GM12878 (cell line): ENCODE measurements around the gene KCNH5. TPM values are rescaled to one million over a fixed set of nuclear protein-coding genes. Genes with fewer than 3 reads are reported as not detected.

Source experiments
- ATAC-seq: fragments of 200-7000 bp; cut with Tn5 transposase; 3 replicates; pipeline ENCODE4 v1.9.1; 2020; ENCODE audit warnings: mild to moderate bottlenecking, moderate library complexity
- BruUV-seq: library from RNA; stranded (reverse); fragments of 400-500 nt; replicated peaks from 2 replicates; lab custom pipeline; 2021; lab: Mats Ljungman, UMichigan
- CTCF ChIA-PET: fragments of 300-600 bp; sonication (Branson Sonifier 250); formaldehyde crosslinking; extraction: SDS; loops from one replicate; lab custom pipeline; 2021; ENCODE audit warnings: inconsistent platforms; lab: Yijun Ruan, JAX
- POLR2A ChIA-PET: fragments of 350-600 bp; formaldehyde crosslinking; extraction: SDS; loops from one replicate; lab custom pipeline; 2021; ENCODE audit warnings: inconsistent platforms; lab: Charles Lee
- RAD21 ChIA-PET: fragments of 300-600 bp; sonication (Branson Sonifier 250); formaldehyde crosslinking; loops from one replicate; lab custom pipeline; 2023; ENCODE audit warnings: antibody characterized with exemption; ENCODE audit not compliant: unreplicated experiment; lab: Charles Lee
- SMC1A ChIA-PET: fragments of 300-600 bp; sonication (Branson Sonifier 250); formaldehyde crosslinking; loops from one replicate; lab custom pipeline; 2023; ENCODE audit not compliant: unreplicated experiment, uncharacterized antibody; lab: Charles Lee
- DNase-seq: peaks from one replicate; pipeline ENCODE4 v3.0.0-alpha.2; 2011; ENCODE audit warnings: low read depth, low spot score
- FAIRE-seq: peaks from 3 replicates; lab custom pipeline; 2011; peaks lifted over from hg19 to GRCh38; lab: Jason Lieb, UNC
- H2AFZ ChIP-seq: 2 replicates; pipeline ENCODE4 v1.6.0; 2011; ENCODE audit warnings: low read depth, low read length, control low read depth; ENCODE audit not compliant: control insufficient read depth
- H3K27ac ChIP-seq: 2 replicates; pipeline ENCODE4 v1.5.1; 2011; ENCODE audit warnings: control low read depth; ENCODE audit not compliant: control insufficient read depth, insufficient read depth
- H3K27me3 ChIP-seq, 2 experiments: replicated peaks in 1 of 2; 2 replicates each; pipeline versions ENCODE4 v1.6.0 to v1.6.1; 2011; ENCODE audit warnings: low read length in 1 of 2; ENCODE audit not compliant: control insufficient read depth in 2 of 2, insufficient read depth in 2 of 2
- H3K36me3 ChIP-seq, 2 experiments: 2 replicates each; pipeline ENCODE4 v1.5.1; 2011; ENCODE audit warnings: low read length in 1 of 2; ENCODE audit not compliant: control insufficient read depth in 2 of 2, insufficient read depth in 2 of 2
- H3K4me1 ChIP-seq: 2 replicates; pipeline ENCODE4 v1.6.1; 2011; ENCODE audit warnings: mild to moderate bottlenecking, low read length, moderate library complexity, mixed read lengths; ENCODE audit not compliant: control insufficient read depth, insufficient read depth
- H3K4me2 ChIP-seq: 2 replicates; pipeline ENCODE4 v1.6.0; 2011; ENCODE audit warnings: control low read depth; ENCODE audit not compliant: control insufficient read depth, insufficient read depth
- H3K4me3 ChIP-seq: fragments of 200-600 bp; sonication (generic); 2 replicates; pipeline ENCODE4 v1.5.1; 2016
- H3K79me2 ChIP-seq: 2 replicates; pipeline ENCODE4 v1.6.0; 2011; ENCODE audit warnings: low read length; ENCODE audit not compliant: control insufficient read depth, insufficient read depth
- H3K9ac ChIP-seq: 2 replicates; pipeline ENCODE4 v1.8.0; 2011; ENCODE audit warnings: low read length, control low read depth, mixed read lengths; ENCODE audit not compliant: control insufficient read depth, insufficient read depth
- H3K9me3 ChIP-seq: replicated peaks from 3 replicates; pipeline ENCODE4 v1.5.1; 2011; ENCODE audit warnings: mild to moderate bottlenecking, low read length; ENCODE audit not compliant: control insufficient read depth, insufficient read depth
- H4K20me1 ChIP-seq: 2 replicates; pipeline ENCODE4 v1.6.0; 2011; ENCODE audit not compliant: control insufficient read depth, insufficient read depth
- BACH1 ChIP-seq: fragments of 450-650 bp; IDR thresholded peaks from 2 replicates; pipeline ENCODE4 v1.6.1; 2017; ENCODE audit warnings: mild to moderate bottlenecking, borderline replicate concordance
- CEBPB ChIP-seq, 2 experiments: fragments of 150-350 bp in 1 of 2; IDR thresholded peaks; 2 replicates each; pipeline ENCODE4 v1.6.1; 2012 to 2014; ENCODE audit warnings: low read depth in 2 of 2, low read length in 2 of 2, borderline replicate concordance in 1 of 2, inconsistent platforms in 1 of 2
- CTCF ChIP-seq, 3 experiments: IDR thresholded peaks in 2 of 3; conservative IDR thresholded peaks in 1 of 3; 2 replicates each; pipeline ENCODE4 v1.5.1; 2011; ENCODE audit warnings: low read depth in 3 of 3, low read length in 3 of 3, mild to moderate bottlenecking in 3 of 3, control low read depth in 2 of 3, moderate library complexity in 2 of 3, inconsistent platforms in 1 of 3, mixed read lengths in 1 of 3; ENCODE audit not compliant: control insufficient read depth in 2 of 3, insufficient read depth in 1 of 3; ENCODE audit errors: extremely low read depth in 1 of 3
- MYC ChIP-seq: IDR thresholded peaks from 2 replicates; pipeline ENCODE4 v1.6.1; 2011; ENCODE audit warnings: mild to moderate bottlenecking, low read length, moderate library complexity, inconsistent platforms; ENCODE audit not compliant: insufficient read depth, insufficient replicate concordance, insufficient read length, severe bottlenecking
- POLR2A ChIP-seq: IDR thresholded peaks from 2 replicates; pipeline ENCODE4 v1.6.1; 2011; ENCODE audit warnings: low read depth, mild to moderate bottlenecking, low read length
- PRDM15 ChIP-seq: fragments of 450-650 bp; formaldehyde crosslinking; IDR thresholded peaks from 2 replicates; pipeline ENCODE4 v1.4.0; 2020; ENCODE audit warnings: mild to moderate bottlenecking, moderate library complexity
- RBBP5 ChIP-seq: fragments of 200-600 bp; sonication (generic); conservative IDR thresholded peaks from 2 replicates; pipeline ENCODE4 v1.6.1; 2016
- WGBS: methylation state at CpG from one replicate; pipeline ENCODE4 v1.1.6; 2016; ENCODE audit warnings: low lambda C conversion rate; ENCODE audit not compliant: insufficient replicate concordance, insufficient coverage; ENCODE audit errors: missing lambda C conversion rate; 5-methylcytosine and 5-hydroxymethylcytosine counted together
- in situ Hi-C: fragments of 300-500 bp; cut with MboI; formaldehyde crosslinking; loops from 9 replicates; pipeline ENCODE4 v1.14.3; 2018; ENCODE audit warnings: mixed read lengths
- intact Hi-C: fragments of 100-400 bp; cut with micrococcal nuclease; formaldehyde crosslinking; loops from one replicate; pipeline ENCODE4 v1.14.2; 2022; ENCODE audit not compliant: unreplicated experiment
- polyA plus RNA-seq, 11 experiments: library from polyadenylated mRNA; depleted of rRNA in 4 of 11; unstranded in 6 of 11; stranded (reverse) in 5 of 11; fragments of >200 nt; fragmentation: Nextera tagmentation in 4 of 11; fragmentation: Illumina TruSeq in 1 of 11; extraction: Ambion mirVana in 4 of 11; extraction: Trizol in 1 of 11; gene quantifications; 1 replicate in 1 of 11; 2 replicates in 10 of 11; pipeline versions ENCODE4 v1.2.1 to v1.2.3, GENCODE V29; 2011 to 2016; ENCODE audit warnings: inconsistent platforms in 2 of 11, missing spikeins in 2 of 11, low read depth in 1 of 11
- total RNA-seq, 4 experiments: library from RNA; depleted of rRNA in 3 of 4; stranded (reverse); fragments of >200 nt in 3 of 4; fragmentation: Illumina TruSeq in 1 of 4; extraction: Trizol in 1 of 4; gene quantifications; 2 replicates each; pipeline versions ENCODE4 v1.2.1 to v1.2.3, GENCODE V29; 2013 to 2021
- TF ChIP-seq, protein P1 (sequence below): fragments of 450-650 bp; IDR thresholded peaks from 2 replicates; pipeline ENCODE4 v1.6.1; 2017; ENCODE audit warnings: mild to moderate bottlenecking, low read depth, inconsistent platforms; ENCODE audit not compliant: poor library complexity, severe bottlenecking
- TF ChIP-seq, protein P2 (sequence below): fragments of 450-650 bp; IDR thresholded peaks from 2 replicates; pipeline ENCODE4 v1.6.1; 2017; ENCODE audit warnings: mild to moderate bottlenecking, moderate library complexity

Gene KCNH5
- total and polyA plus RNA-seq, 10 of the 15 experiments (the other 5 are each of a cell fraction or from before 2014, with no cell fraction given) = under 0.01 to 0.04 (median 0.04) TPM; not detected in 7

GRCh38 chr14:62819931-62820330 is 225.3 kb downstream of the KCNH5 start (continued):
- TF ChIP-seq PRDM15 (CRISPR knock-in tag) (no peak), BACH1 (no peak)

GRCh38 chr14:62807636-62808035 is 237.6 kb downstream of the KCNH5 start:
- Histone ChIP-seq H3K9ac (no peak overlapping the region), H3K9me3 (no peaks in the 10 kb centered on the region), H3K4me2 (no peak overlapping the region), H4K20me1 (no peaks in the 10 kb centered on the region), H3K27ac (no peak overlapping the region), H3K4me1 (no peaks in the 10 kb centered on the region), H3K4me3 (no peak overlapping the region), H3K79me2 (no peaks in the 10 kb centered on the region), H2AFZ (no peak overlapping the region), H3K27me3 (no peaks in the 10 kb centered on the region), H3K36me3 (no peaks in the 10 kb centered on the region)
- ChIA-PET SMC1A (no interaction called here), POLR2A (no interaction called here), RAD21 (no interaction called here), CTCF (no interaction called here)
- DNase-seq (no peak), FAIRE-seq (no peak), ATAC-seq (no peak)
- in situ Hi-C loops = no loop called here
- 25% methylated on average over 4 of the region's 4 CpGs for WGBS
- intact Hi-C loops = no loop called here
- BruUV-seq = no TSS peak
- TF ChIP-seq CTCF (IDR thresholded peaks at IDR 0.05 in 2 of 3, conservative IDR thresholded peaks at IDR 0.05 in 1 of 3; ENCODE audit: control insufficient read depth in 2 of 3, extremely low read depth in 1 of 3, insufficient read depth in 1 of 3, low read depth in 3 of 3, low read length in 3 of 3) (no peak), MYC (no peak), RBBP5 (no peak), CEBPB (IDR thresholded peaks at IDR 0.05; ENCODE audit: borderline replicate concordance in 1 of 2, low read depth in 2 of 2, low read length in 2 of 2) (no peak), POLR2A (no peak)
- TF ChIP-seq, protein P1, sequence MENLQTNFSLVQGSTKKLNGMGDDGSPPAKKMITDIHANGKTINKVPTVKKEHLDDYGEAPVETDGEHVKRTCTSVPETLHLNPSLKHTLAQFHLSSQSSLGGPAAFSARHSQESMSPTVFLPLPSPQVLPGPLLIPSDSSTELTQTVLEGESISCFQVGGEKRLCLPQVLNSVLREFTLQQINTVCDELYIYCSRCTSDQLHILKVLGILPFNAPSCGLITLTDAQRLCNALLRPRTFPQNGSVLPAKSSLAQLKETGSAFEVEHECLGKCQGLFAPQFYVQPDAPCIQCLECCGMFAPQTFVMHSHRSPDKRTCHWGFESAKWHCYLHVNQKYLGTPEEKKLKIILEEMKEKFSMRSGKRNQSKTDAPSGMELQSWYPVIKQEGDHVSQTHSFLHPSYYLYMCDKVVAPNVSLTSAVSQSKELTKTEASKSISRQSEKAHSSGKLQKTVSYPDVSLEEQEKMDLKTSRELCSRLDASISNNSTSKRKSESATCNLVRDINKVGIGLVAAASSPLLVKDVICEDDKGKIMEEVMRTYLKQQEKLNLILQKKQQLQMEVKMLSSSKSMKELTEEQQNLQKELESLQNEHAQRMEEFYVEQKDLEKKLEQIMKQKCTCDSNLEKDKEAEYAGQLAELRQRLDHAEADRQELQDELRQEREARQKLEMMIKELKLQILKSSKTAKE = no peak
- TF ChIP-seq, protein P2, sequence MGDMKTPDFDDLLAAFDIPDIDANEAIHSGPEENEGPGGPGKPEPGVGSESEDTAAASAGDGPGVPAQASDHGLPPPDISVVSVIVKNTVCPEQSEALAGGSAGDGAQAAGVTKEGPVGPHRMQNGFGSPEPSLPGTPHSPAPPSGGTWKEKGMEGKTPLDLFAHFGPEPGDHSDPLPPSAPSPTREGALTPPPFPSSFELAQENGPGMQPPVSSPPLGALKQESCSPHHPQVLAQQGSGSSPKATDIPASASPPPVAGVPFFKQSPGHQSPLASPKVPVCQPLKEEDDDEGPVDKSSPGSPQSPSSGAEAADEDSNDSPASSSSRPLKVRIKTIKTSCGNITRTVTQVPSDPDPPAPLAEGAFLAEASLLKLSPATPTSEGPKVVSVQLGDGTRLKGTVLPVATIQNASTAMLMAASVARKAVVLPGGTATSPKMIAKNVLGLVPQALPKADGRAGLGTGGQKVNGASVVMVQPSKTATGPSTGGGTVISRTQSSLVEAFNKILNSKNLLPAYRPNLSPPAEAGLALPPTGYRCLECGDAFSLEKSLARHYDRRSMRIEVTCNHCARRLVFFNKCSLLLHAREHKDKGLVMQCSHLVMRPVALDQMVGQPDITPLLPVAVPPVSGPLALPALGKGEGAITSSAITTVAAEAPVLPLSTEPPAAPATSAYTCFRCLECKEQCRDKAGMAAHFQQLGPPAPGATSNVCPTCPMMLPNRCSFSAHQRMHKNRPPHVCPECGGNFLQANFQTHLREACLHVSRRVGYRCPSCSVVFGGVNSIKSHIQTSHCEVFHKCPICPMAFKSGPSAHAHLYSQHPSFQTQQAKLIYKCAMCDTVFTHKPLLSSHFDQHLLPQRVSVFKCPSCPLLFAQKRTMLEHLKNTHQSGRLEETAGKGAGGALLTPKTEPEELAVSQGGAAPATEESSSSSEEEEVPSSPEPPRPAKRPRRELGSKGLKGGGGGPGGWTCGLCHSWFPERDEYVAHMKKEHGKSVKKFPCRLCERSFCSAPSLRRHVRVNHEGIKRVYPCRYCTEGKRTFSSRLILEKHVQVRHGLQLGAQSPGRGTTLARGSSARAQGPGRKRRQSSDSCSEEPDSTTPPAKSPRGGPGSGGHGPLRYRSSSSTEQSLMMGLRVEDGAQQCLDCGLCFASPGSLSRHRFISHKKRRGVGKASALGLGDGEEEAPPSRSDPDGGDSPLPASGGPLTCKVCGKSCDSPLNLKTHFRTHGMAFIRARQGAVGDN = no peak
